ENCODE measurements around the gene PPARGC1A.

PPARGC1A gene

DNA sequence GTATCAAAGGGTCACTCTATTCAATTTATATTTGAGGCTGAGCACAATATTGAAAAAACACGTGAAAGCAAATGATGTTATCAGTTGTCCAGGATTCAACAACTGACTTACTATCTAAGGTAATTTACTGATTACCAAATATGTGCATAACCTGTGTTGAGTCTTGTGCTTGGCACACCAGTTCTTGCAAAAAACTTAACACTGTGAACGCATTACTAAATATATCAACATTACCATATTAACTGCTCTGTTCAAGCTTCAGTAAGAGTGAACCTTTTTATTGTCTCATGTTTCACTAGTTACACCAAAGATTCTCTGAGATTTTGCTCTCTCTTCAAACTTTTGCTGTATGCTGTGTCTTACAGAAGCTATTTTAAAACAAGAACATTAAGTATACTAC is 38.4 kb downstream of the PPARGC1A start:
- H3K4me1 ChIP-seq (ENCODE audit: control insufficient read depth in 1 of 2, insufficient read depth in 2 of 2, low read length in 2 of 2) = peaks cover 6% of the 10 kb centered on the region in 2 donors
- H3K9me3 ChIP-seq (ENCODE audit: control insufficient read depth in 1 of 2, low read length in 2 of 2) = no peaks in the 10 kb centered on the region
- H3K27ac ChIP-seq (ENCODE audit: low read depth, low read length) = no peak overlapping the region
- H3K4me3 ChIP-seq (ENCODE audit: low read depth in 1 of 2, low read length in 2 of 2) = no peak overlapping the region
- H3K9ac ChIP-seq (ENCODE audit: low read depth in 1 of 2, low read length in 2 of 2) = no peak overlapping the region
- no peaks in the 10 kb centered on the region for H3K36me3 ChIP-seq (ENCODE audit: control insufficient read depth in 1 of 2, insufficient read depth in 2 of 2, low read length in 2 of 2)
- H3K27me3 ChIP-seq (ENCODE audit: control insufficient read depth in 1 of 2, insufficient read depth in 2 of 2, low read length in 2 of 2) = no peaks in the 10 kb centered on the region

DNA sequence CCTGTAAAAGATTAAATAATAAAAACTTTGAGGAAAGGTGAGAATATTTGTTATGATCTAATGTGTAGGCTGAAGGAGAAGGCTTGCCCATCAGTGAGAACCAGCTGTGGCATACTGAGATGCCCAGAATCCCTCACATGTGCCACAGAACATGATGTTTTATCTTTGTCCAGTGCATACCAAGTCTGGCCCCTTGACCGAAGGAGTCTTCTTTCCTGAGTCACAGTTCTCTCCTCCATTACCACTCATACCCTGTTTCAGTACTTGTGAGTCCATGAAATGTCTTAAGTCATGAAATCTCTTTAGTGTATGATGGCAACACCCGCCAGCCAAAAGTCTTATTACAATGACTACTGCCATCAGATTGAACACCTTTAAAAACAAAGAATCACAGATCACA is 42.7 kb downstream of the PPARGC1A start:
- Histone ChIP-seq H3K9ac (ENCODE audit: low read depth in 1 of 2, low read length in 2 of 2) (no peak overlapping the region), H3K27ac (ENCODE audit: low read depth, low read length) (no peak overlapping the region), H3K36me3 (ENCODE audit: control insufficient read depth in 1 of 2, insufficient read depth in 2 of 2, low read length in 2 of 2) (no peaks in the 10 kb centered on the region), H3K4me3 (ENCODE audit: low read depth in 1 of 2, low read length in 2 of 2) (no peak overlapping the region), H3K27me3 (ENCODE audit: control insufficient read depth in 1 of 2, insufficient read depth in 2 of 2, low read length in 2 of 2) (no peaks in the 10 kb centered on the region), H3K4me1 (ENCODE audit: control insufficient read depth in 1 of 2, insufficient read depth in 2 of 2, low read length in 2 of 2) (no peaks in the 10 kb centered on the region), H3K9me3 (ENCODE audit: control insufficient read depth in 1 of 2, low read length in 2 of 2) (no peaks in the 10 kb centered on the region)

DNA sequence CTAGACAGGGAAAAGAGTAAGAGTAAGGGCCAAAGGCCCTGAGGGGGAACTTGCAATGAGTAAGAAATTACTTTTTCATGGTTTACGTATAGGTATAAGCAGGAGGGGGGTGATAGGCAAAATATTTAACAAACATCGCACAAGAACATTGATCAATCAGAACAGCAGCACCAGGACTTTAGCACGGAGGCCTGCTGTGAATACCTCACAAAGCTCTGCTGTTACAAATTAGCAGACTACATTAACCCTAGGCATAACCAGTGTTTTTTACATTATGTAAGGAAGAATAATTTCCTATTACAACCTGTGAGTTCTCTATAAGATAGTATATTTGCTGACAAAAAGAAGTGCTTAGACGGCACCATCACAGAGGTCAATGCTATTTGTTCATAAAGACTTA is 44.9 kb downstream of the PPARGC1A start:
- H3K9me3 ChIP-seq (ENCODE audit: control insufficient read depth in 1 of 2, low read length in 2 of 2) = no peaks in the 10 kb centered on the region
- H3K4me3 ChIP-seq (ENCODE audit: low read depth in 1 of 2, low read length in 2 of 2) = no peak overlapping the region
- H3K36me3 ChIP-seq (ENCODE audit: control insufficient read depth in 1 of 2, insufficient read depth in 2 of 2, low read length in 2 of 2) = no peaks in the 10 kb centered on the region
- H3K4me1 ChIP-seq (ENCODE audit: control insufficient read depth in 1 of 2, insufficient read depth in 2 of 2, low read length in 2 of 2) = no peaks in the 10 kb centered on the region
- no peak overlapping the region for H3K27ac ChIP-seq (ENCODE audit: low read depth, low read length)
- no peaks in the 10 kb centered on the region for H3K27me3 ChIP-seq (ENCODE audit: control insufficient read depth in 1 of 2, insufficient read depth in 2 of 2, low read length in 2 of 2)
- H3K9ac ChIP-seq (ENCODE audit: low read depth in 1 of 2, low read length in 2 of 2) = no peak overlapping the region

DNA sequence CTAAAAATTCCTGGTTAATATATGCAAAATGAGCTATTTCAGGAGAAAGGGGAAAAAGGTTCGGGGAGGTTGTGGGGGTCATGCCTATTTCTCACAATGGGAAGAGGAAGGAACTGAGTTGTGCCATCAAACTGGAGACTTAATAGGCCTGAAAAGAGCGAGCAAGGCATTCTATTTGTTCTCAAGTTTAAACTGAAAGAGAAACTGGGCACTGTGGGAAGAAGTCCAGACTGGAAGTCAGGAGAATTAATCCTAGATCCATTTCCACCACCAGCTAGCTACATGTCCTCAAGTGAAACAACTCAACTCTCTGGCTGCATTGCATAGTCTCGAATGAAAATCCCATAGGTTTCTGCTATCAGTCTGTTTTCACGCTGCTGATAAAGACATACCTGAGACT is 50.6 kb downstream of the PPARGC1A start:
- Histone ChIP-seq H3K27me3 (ENCODE audit: control insufficient read depth in 1 of 2, insufficient read depth in 2 of 2, low read length in 2 of 2) (no peaks in the 10 kb centered on the region), H3K27ac (ENCODE audit: low read depth, low read length) (no peak overlapping the region), H3K9me3 (ENCODE audit: control insufficient read depth in 1 of 2, low read length in 2 of 2) (no peaks in the 10 kb centered on the region), H3K36me3 (ENCODE audit: control insufficient read depth in 1 of 2, insufficient read depth in 2 of 2, low read length in 2 of 2) (no peaks in the 10 kb centered on the region), H3K4me3 (ENCODE audit: low read depth in 1 of 2, low read length in 2 of 2) (no peak overlapping the region), H3K4me1 (ENCODE audit: control insufficient read depth in 1 of 2, insufficient read depth in 2 of 2, low read length in 2 of 2) (no peaks in the 10 kb centered on the region), H3K9ac (ENCODE audit: low read depth in 1 of 2, low read length in 2 of 2) (no peak overlapping the region)

DNA sequence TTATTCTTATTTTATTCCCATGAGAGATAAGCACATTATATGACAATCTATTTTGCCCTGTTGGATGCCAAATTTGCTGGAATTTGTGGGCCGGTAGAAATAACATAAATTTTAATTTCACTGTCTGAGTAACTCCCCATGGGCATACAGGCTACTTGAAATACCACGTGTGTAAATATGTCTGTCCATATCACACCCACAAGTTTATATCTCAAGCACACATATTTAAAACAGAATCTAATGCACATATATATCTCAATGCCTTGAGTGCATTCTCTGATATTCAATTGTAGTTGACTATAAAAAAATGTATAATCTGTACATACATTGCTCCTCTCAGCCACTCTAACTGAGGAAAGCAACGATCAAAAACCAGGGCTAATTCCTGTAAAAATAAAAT is 51.2 kb downstream of the PPARGC1A start:
- no peak overlapping the region for H3K27ac ChIP-seq (ENCODE audit: low read depth, low read length)
- no peaks in the 10 kb centered on the region for H3K36me3 ChIP-seq (ENCODE audit: control insufficient read depth in 1 of 2, insufficient read depth in 2 of 2, low read length in 2 of 2)
- no peaks in the 10 kb centered on the region for H3K9me3 ChIP-seq (ENCODE audit: control insufficient read depth in 1 of 2, low read length in 2 of 2)
- H3K4me1 ChIP-seq (ENCODE audit: control insufficient read depth in 1 of 2, insufficient read depth in 2 of 2, low read length in 2 of 2) = no peaks in the 10 kb centered on the region
- no peaks in the 10 kb centered on the region for H3K27me3 ChIP-seq (ENCODE audit: control insufficient read depth in 1 of 2, insufficient read depth in 2 of 2, low read length in 2 of 2)
- H3K4me3 ChIP-seq (ENCODE audit: low read depth in 1 of 2, low read length in 2 of 2) = no peak overlapping the region
- no peak overlapping the region for H3K9ac ChIP-seq (ENCODE audit: low read depth in 1 of 2, low read length in 2 of 2)

DNA sequence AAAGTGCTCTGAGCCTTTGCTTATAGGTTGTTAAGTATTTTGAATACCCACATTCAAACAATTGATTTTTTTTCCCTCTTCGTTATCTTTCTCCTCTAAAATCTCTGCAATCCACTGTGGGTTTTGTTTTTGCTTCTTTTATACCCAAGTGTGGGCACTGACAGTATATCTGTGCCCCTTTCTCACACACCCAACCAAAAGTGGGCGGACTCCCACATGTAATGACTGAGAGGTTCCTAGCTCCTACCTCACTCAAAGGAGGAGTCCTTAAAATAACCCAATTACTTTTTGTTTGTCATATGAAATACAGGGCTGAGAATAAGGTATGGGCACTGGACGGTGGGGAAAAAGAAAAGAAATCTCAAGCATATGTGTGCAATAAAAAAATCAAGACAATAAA is 51.7 kb downstream of the PPARGC1A start:
- no peak overlapping the region for H3K27ac ChIP-seq (ENCODE audit: low read depth, low read length)
- no peaks in the 10 kb centered on the region for H3K9me3 ChIP-seq (ENCODE audit: control insufficient read depth in 1 of 2, low read length in 2 of 2)
- H3K27me3 ChIP-seq (ENCODE audit: control insufficient read depth in 1 of 2, insufficient read depth in 2 of 2, low read length in 2 of 2) = no peaks in the 10 kb centered on the region

DNA sequence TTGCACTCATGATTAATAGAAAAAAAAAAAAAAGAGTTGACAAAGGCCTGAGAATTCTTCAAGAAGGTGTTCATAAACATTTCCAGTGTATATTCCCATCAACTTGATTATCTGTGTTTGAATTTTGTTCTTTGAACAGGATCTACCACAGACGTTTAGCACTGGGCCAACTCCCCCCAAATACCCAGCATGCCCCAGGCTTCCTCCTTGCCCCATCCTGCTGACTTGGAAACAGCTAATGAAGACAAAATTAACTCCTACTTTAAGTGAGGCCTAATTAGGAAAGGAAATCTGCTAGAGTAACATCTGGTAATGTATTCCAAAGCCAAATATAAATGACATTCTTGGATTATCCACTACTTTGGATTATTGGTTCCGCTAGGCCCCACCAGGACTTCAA is 52.5 kb downstream of the PPARGC1A start:
- Histone ChIP-seq H3K9me3 (ENCODE audit: control insufficient read depth in 1 of 2, low read length in 2 of 2) (no peaks in the 10 kb centered on the region), H3K4me3 (ENCODE audit: low read depth in 1 of 2, low read length in 2 of 2) (no peak overlapping the region), H3K36me3 (ENCODE audit: control insufficient read depth in 1 of 2, insufficient read depth in 2 of 2, low read length in 2 of 2) (no peaks in the 10 kb centered on the region), H3K9ac (ENCODE audit: low read depth in 1 of 2, low read length in 2 of 2) (no peak overlapping the region), H3K4me1 (ENCODE audit: control insufficient read depth in 1 of 2, insufficient read depth in 2 of 2, low read length in 2 of 2) (no peaks in the 10 kb centered on the region), H3K27me3 (ENCODE audit: control insufficient read depth in 1 of 2, insufficient read depth in 2 of 2, low read length in 2 of 2) (no peaks in the 10 kb centered on the region), H3K27ac (ENCODE audit: low read depth, low read length) (no peak overlapping the region)

More for the DNA sequence above, 51.7 kb downstream of the PPARGC1A start:
- Histone ChIP-seq H3K9ac (ENCODE audit: low read depth in 1 of 2, low read length in 2 of 2) (no peak overlapping the region), H3K36me3 (ENCODE audit: control insufficient read depth in 1 of 2, insufficient read depth in 2 of 2, low read length in 2 of 2) (no peaks in the 10 kb centered on the region), H3K4me1 (ENCODE audit: control insufficient read depth in 1 of 2, insufficient read depth in 2 of 2, low read length in 2 of 2) (no peaks in the 10 kb centered on the region), H3K4me3 (ENCODE audit: low read depth in 1 of 2, low read length in 2 of 2) (no peak overlapping the region)

DNA sequence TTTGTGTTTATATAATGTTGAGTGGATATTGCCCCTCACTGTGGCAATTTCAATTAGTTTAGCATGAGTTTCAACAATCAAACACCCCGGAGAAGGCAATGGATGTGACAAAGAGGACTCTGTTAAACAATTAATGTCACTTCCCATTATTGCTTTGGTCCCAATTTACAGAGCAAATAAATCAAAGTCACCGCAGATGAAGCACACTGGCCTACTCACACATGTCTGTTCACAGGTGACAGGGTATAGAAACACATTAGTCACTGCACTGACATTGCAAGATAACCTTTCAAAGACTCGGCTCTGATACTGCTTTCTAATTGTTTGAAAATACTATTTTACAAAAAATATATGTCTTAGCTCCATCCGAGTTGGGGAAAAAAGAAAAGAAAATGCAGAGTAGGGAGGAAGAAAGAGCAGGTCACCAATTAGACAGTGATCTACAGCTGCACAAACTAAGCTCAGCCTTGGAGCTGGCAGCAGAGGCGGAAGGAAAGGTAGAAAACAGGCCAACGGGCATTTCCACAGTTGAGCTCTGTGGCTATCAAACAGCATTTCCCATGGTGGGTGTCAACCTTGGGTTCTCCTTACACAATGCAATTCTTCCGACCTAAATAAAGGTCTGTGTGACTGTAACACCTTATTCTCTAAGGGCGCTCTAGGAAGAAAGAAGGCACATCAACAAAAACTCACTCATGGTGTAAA is 53.9 kb downstream of the PPARGC1A start:
- H3K27ac ChIP-seq (ENCODE audit: low read depth, low read length) = no peak overlapping the region
- H3K4me3 ChIP-seq (ENCODE audit: low read depth in 1 of 2, low read length in 2 of 2) = no peak overlapping the region
- no peaks in the 10 kb centered on the region for H3K27me3 ChIP-seq (ENCODE audit: control insufficient read depth in 1 of 2, insufficient read depth in 2 of 2, low read length in 2 of 2)
- H3K4me1 ChIP-seq (ENCODE audit: control insufficient read depth in 1 of 2, insufficient read depth in 2 of 2, low read length in 2 of 2) = no peaks in the 10 kb centered on the region
- H3K9ac ChIP-seq (ENCODE audit: low read depth in 1 of 2, low read length in 2 of 2) = no peak overlapping the region
- H3K36me3 ChIP-seq (ENCODE audit: control insufficient read depth in 1 of 2, insufficient read depth in 2 of 2, low read length in 2 of 2) = no peaks in the 10 kb centered on the region
- H3K9me3 ChIP-seq (ENCODE audit: control insufficient read depth in 1 of 2, low read length in 2 of 2) = no peaks in the 10 kb centered on the region

DNA sequence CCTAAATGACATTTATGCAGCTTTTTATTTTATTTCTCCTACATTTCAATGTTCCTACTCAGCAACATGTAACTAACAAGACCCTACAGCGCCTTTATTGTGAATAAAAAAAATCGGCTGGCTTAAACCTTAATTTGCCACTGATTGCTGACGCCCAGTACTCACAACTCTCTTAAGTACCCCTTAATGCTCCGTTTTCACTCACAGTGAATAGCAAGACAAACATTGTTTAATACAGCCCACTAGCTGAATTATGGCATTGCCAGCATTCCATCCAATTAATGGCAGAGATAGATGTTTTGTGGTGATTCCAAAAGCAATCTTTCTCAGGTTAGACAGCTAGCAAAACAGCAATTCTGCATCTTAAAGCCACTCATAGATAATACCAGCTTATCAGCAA is 61.1 kb downstream of the PPARGC1A start:
- peaks cover 0 to 5% of the 10 kb centered on the region in 2 donors for H3K4me1 ChIP-seq (ENCODE audit: control insufficient read depth in 1 of 2, insufficient read depth in 2 of 2, low read length in 2 of 2)
- no peaks in the 10 kb centered on the region for H3K27me3 ChIP-seq (ENCODE audit: control insufficient read depth in 1 of 2, insufficient read depth in 2 of 2, low read length in 2 of 2)
- no peak overlapping the region for H3K4me3 ChIP-seq (ENCODE audit: low read depth in 1 of 2, low read length in 2 of 2)
- no peaks in the 10 kb centered on the region for H3K9me3 ChIP-seq (ENCODE audit: control insufficient read depth in 1 of 2, low read length in 2 of 2)
- H3K36me3 ChIP-seq (ENCODE audit: control insufficient read depth in 1 of 2, insufficient read depth in 2 of 2, low read length in 2 of 2) = peaks cover 3 to 4% of the 10 kb centered on the region in 2 donors
- H3K9ac ChIP-seq (ENCODE audit: low read depth in 1 of 2, low read length in 2 of 2) = no peak overlapping the region
- H3K27ac ChIP-seq (ENCODE audit: low read depth, low read length) = no peak overlapping the region

DNA sequence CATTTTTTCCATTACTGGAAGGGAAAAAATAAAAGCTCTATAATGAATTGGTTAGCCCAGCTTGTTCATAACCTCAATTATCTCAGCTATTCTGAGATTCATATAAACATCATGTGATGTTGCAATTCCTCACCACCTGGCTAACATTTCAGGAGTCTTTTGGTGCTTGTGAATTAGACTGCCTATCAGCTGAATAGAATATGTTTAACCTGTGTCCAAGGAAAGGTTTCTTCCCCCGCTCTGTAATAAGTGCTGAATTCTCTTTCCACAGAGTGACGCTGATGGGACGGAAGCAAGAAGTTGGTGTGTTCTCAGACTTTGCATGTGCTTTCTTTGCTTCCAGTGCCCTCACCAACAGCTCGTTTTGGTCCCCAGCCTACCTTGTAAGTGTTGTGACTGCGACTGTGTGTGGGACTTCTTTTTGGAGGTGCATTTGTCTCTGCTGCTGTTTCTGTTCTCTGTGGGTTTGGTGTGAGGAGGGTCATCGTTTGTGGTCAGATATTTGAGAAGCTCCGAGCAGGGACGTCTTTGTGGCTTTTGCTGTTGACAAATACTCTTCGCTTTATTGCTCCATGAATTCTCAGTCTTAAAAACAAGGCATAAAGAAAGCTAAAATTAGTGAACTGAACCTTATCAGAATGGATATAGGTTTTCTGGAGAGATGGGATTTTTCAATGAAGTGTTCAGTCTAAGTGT is 61.7 kb downstream of the PPARGC1A start:
- peaks cover 3 to 4% of the 10 kb centered on the region in 2 donors for H3K36me3 ChIP-seq (ENCODE audit: control insufficient read depth in 1 of 2, insufficient read depth in 2 of 2, low read length in 2 of 2)
- H3K27me3 ChIP-seq (ENCODE audit: control insufficient read depth in 1 of 2, insufficient read depth in 2 of 2, low read length in 2 of 2) = no peaks in the 10 kb centered on the region
- H3K9me3 ChIP-seq (ENCODE audit: control insufficient read depth in 1 of 2, low read length in 2 of 2) = no peaks in the 10 kb centered on the region
- no peak overlapping the region for H3K27ac ChIP-seq (ENCODE audit: low read depth, low read length)
- no peak overlapping the region for H3K4me3 ChIP-seq (ENCODE audit: low read depth in 1 of 2, low read length in 2 of 2)
- peaks cover 0 to 5% of the 10 kb centered on the region in 2 donors for H3K4me1 ChIP-seq (ENCODE audit: control insufficient read depth in 1 of 2, insufficient read depth in 2 of 2, low read length in 2 of 2)
- no peak overlapping the region for H3K9ac ChIP-seq (ENCODE audit: low read depth in 1 of 2, low read length in 2 of 2)
